Measurements from ENCODE around the gene IFNE. TPM values are rescaled to one million over a fixed set of nuclear protein-coding genes. Genes with fewer than 3 reads are reported as not detected.

Gene IFNE
- total RNA-seq, 1 donor from 2014 or later: not detected

DNA sequence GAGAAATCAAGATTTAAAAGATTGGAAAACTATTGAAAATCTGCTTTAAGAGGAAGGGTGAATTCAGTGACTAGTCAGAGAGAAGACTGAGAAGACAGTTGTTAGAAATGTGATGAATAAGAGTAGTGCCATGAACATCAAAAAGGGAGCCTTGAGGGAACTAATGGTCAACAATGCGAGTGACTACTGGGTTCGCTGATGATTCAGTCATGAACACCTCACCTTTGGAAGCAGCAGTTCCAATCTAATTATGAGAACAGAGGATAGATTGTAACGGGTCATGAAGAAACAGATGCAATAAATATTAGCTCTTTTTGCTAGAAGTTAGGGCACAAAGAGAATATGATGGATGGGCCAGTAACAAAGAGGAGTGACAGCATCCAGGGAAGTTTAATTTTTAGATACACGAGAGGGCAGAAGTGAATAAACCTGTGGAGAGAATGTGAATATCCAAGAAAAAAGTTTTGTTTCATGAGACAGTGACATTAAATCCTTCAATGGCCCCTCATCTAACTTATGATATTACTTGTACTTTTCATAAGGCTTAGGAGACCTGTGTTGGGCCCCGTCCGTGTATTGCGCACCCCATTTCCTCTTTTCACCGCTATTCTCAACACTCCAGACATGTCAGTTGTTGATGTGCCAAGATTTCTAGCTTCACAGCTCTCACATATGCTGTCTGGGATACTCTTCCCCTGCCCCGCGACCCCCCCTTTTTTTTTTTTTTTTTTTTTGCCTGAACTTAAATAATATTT lies 23.5 kb upstream of the IFNE start:
- no peak for DNase-seq (ENCODE audit: low spot score)
- Mint-ChIP-seq H3K27ac (ENCODE audit: unreplicated experiment) (no peak overlapping the region), H3K36me3 (ENCODE audit: low read depth) (no peaks in the 10 kb centered on the region), H3K27me3 (ENCODE audit: low read depth) (peaks cover 17% of the 10 kb centered on the region), H3K4me3 (ENCODE audit: unreplicated experiment) (no peak overlapping the region), H3K4me1 (ENCODE audit: low read depth) (peaks cover 7% of the 10 kb centered on the region), H3K9me3 (ENCODE audit: low read depth) (no peaks in the 10 kb centered on the region)
- TF ChIP-seq, protein P1, sequence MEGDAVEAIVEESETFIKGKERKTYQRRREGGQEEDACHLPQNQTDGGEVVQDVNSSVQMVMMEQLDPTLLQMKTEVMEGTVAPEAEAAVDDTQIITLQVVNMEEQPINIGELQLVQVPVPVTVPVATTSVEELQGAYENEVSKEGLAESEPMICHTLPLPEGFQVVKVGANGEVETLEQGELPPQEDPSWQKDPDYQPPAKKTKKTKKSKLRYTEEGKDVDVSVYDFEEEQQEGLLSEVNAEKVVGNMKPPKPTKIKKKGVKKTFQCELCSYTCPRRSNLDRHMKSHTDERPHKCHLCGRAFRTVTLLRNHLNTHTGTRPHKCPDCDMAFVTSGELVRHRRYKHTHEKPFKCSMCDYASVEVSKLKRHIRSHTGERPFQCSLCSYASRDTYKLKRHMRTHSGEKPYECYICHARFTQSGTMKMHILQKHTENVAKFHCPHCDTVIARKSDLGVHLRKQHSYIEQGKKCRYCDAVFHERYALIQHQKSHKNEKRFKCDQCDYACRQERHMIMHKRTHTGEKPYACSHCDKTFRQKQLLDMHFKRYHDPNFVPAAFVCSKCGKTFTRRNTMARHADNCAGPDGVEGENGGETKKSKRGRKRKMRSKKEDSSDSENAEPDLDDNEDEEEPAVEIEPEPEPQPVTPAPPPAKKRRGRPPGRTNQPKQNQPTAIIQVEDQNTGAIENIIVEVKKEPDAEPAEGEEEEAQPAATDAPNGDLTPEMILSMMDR (IDR thresholded peaks at IDR 0.05): no peak

DNA sequence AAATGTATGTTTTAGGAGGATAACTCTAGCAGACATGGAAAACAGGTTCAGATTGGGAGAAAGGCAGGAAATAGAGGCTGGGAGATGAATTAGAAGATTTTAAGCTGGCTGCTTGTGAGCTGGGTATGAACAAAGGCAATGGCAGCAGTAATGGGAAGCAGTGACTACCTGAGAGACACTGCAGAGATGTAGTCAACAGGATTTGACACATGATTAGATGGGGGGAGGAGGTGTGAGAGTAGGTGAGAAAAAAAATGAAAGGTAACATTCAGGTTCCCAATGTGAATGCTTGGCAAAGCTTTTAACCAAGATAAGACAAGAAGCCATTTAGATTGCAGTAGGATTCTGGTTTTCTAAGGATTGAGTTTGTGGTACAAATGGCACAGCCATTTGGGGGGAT lies 22.8 kb upstream of the IFNE start:
- TF ChIP-seq, protein P1 (IDR thresholded peaks at IDR 0.05): no peak
- H3K27me3 Mint-ChIP-seq (ENCODE audit: low read depth): peaks cover 20% of the 10 kb centered on the region
- no peak for DNase-seq (ENCODE audit: low spot score)
- H3K27ac Mint-ChIP-seq (ENCODE audit: unreplicated experiment): no peak overlapping the region
- peaks cover 7% of the 10 kb centered on the region for H3K4me1 Mint-ChIP-seq (ENCODE audit: low read depth)
- H3K36me3 Mint-ChIP-seq (ENCODE audit: low read depth): no peaks in the 10 kb centered on the region
- no peaks in the 10 kb centered on the region for H3K9me3 Mint-ChIP-seq (ENCODE audit: low read depth)
- no peak overlapping the region for H3K4me3 Mint-ChIP-seq (ENCODE audit: unreplicated experiment)

DNA sequence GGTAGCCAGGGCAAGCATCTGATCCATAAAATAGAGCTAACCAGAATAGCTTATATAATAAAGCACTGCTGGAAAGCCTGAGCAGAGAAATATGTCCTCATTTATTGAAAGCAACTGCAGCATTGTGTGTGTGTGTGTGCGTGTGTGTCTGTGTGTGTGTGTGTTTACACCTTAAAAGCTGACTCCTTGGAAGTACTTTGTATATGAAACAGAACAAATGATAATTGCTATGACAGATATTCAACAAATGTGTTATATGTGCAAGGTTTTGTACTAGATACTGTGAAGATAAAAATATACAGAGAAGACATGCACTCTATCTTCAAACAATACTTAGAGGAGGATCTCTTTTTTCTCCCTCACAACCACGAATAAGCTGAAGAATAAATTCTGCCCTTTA lies 22.0 kb upstream of the IFNE start:
- peaks cover 7% of the 10 kb centered on the region for H3K4me1 Mint-ChIP-seq (ENCODE audit: low read depth)
- H3K9me3 Mint-ChIP-seq (ENCODE audit: low read depth): no peaks in the 10 kb centered on the region
- H3K4me3 Mint-ChIP-seq (ENCODE audit: unreplicated experiment): no peak overlapping the region
- DNase-seq (ENCODE audit: low spot score): no peak
- H3K27ac Mint-ChIP-seq (ENCODE audit: unreplicated experiment): no peak overlapping the region
- no peaks in the 10 kb centered on the region for H3K36me3 Mint-ChIP-seq (ENCODE audit: low read depth)
- H3K27me3 Mint-ChIP-seq (ENCODE audit: low read depth): peaks cover 19% of the 10 kb centered on the region
- TF ChIP-seq, protein P1 (IDR thresholded peaks at IDR 0.05): no peak

DNA sequence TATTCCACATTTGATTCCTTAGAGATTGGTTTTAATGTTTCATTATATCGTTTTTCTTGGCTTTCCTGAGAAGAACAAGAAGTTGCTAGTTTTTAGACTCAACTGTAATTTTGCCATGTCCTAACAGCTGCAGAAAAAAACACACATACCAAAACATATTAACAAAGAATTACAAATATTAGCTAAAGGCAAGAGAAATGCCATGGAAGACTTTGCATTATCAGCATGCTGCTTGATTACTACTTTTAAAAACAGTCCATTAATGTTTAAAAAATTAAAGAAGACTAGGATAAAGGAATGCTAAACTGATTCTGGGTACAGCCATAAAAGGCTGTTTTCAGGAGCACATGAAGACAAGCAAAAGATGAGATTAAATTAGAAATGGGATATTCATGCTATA lies 20.5 kb upstream of the IFNE start:
- Mint-ChIP-seq H3K36me3 (ENCODE audit: low read depth) (no peaks in the 10 kb centered on the region), H3K27me3 (ENCODE audit: low read depth) (peaks cover 14% of the 10 kb centered on the region), H3K9me3 (ENCODE audit: low read depth) (no peaks in the 10 kb centered on the region), H3K4me3 (ENCODE audit: unreplicated experiment) (no peak overlapping the region), H3K27ac (ENCODE audit: unreplicated experiment) (no peak overlapping the region), H3K4me1 (ENCODE audit: low read depth) (peaks cover 7% of the 10 kb centered on the region)
- DNase-seq (ENCODE audit: low spot score): no peak
- TF ChIP-seq, protein P1 (IDR thresholded peaks at IDR 0.05): no peak

DNA sequence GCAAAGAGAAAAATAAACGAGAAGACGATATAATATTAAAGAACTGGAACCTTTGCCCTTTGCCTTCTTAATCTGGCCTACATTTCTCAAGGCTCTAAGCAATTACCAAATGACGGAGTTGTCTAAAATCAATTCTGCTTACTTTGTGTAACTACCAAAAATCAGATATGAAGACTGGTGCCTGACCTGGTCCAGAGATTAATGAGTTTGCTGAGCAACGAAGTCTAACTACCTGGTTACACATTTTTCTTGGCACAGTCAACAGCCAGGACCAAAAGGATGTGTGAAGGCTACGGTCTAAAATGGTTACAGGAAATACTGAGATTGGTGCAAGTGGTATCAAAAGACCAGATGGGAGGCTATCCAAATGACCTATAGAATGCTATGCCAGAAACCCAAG lies 17.8 kb upstream of the IFNE start:
- Mint-ChIP-seq H3K27me3 (ENCODE audit: low read depth) (peaks cover 28% of the 10 kb centered on the region), H3K9me3 (ENCODE audit: low read depth) (no peaks in the 10 kb centered on the region), H3K4me1 (ENCODE audit: low read depth) (no peaks in the 10 kb centered on the region), H3K36me3 (ENCODE audit: low read depth) (no peaks in the 10 kb centered on the region), H3K27ac (ENCODE audit: unreplicated experiment) (no peak overlapping the region), H3K4me3 (ENCODE audit: unreplicated experiment) (no peak overlapping the region)
- no peak for DNase-seq (ENCODE audit: low spot score)
- TF ChIP-seq, protein P1 (IDR thresholded peaks at IDR 0.05): no peak

Data from chondrocyte (in vitro differentiated cells).